Right renal pelvis (tissue), 4 donors: Measurements from ENCODE around the gene DSPP. TPM values are rescaled to one million over a fixed set of nuclear protein-coding genes. Genes with fewer than 3 reads are reported as not detected.

Experiments used
- DNase-seq, 4 donors: peaks; one replicate each; pipeline ENCODE4 v3.0.0-alpha.2; 2013; ENCODE audit warnings: low read depth in 4 of 4, low spot score in 3 of 4, missing footprints in 1 of 4
- polyA plus RNA-seq, 4 donors: library from polyadenylated mRNA; unstranded; fragments of 120-200 nt; gene quantifications; one replicate each; pipeline ENCODE4 v1.2.1, GENCODE V29; 2013; ENCODE audit not compliant: insufficient read length in 4 of 4

The DSPP gene
- polyA plus RNA-seq, 4 donors = not detected

- DNase-seq = no peak
Observed at GRCh38 chr4:87624698-87625097, 16.4 kb downstream of the DSPP start.

- no peak for DNase-seq
Observed at GRCh38 chr4:87631668-87632067, 23.3 kb downstream of the DSPP start.

- DNase-seq = no peak
Observed at GRCh38 chr4:87632469-87632868, 24.1 kb downstream of the DSPP start.

DNA sequence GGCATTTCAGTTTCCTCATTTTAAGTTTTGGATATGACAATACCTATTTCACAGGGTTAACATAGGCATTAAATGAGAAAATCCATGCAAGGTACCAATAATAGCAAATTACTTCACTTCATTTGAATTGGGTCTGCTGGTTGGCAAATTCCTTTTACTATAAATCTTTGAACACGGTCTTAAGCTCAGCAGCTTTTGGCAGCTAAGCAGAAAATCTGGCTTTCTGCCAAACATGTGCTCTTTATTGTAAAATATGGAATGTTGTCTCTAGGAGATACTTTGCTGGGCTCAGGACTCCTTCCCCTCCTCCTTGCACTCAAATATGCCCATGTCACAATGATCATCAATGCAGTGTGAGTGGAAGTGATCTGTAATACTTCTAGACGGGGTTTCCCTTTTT is 24.9 kb downstream of the DSPP start:
- peak; percentile 2 to 15 (median 8) for DNase-seq

DNA sequence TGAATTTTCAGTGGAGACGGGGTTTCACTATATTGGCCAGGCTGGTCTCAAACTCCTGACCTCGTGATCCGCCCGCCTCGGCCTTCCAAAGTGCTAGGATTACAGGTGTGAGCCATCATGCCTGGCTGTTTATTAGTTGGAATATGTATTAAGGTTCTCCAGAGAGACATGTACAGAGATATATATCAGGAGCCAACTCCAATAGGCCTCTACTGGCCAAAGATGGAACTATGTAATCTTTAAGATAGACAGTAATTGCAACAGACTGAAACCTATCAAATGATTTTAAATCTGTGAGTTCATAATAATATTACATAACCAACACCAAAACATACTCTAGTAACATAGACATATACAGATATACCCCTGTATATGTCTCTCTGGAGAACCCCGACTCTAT is 36.0 kb downstream of the DSPP start:
- DNase-seq = no peak

GRCh38 chr4:87649980-87650379 is 41.7 kb downstream of the DSPP start, which contains the start of gene DMP1:
Gene DMP1, plus strand, starts transcription at chr4:87650280. Its CDS starts 6,213 bp downstream, at chr4:87656493.
- no peak for DNase-seq

DNA sequence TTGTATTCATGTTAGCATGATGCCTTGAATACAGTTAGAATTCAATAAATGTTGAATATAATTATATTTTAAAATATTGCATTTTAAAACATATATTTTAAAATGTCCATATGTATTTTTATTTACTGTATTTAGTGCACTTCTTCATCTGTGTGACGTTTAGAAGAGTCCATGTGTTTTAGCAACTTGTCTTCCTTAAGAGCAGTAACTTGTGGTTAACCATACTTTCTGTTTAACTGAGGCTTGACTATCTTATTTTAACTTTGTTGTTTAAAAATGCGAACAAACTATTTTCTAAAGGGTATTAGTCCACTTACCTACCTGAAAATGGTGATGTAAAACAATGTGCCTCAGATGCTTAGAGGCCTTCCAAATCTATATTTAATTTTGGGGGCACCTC is 42.6 kb downstream of the DSPP start:
- no peak for DNase-seq

DNA sequence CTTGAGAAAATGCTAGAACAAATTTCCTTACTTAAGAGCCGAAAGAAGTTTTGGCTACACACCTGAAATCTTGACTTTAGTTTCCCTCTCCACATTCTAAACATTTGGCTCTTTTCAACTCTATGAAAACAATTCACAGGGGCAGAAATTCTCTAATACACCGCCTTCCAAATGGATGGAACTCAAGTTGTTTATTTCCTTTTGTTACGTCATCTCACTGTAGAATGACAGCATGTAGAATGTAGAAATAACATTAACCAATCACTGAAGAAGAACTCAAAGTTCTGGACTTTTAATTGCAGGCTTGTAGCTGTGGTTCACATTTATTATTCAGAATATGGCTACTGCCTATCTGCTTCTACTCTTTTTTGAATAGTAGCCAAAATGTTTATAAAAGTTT is 43.6 kb downstream of the DSPP start:
- DNase-seq = no peak

DNA sequence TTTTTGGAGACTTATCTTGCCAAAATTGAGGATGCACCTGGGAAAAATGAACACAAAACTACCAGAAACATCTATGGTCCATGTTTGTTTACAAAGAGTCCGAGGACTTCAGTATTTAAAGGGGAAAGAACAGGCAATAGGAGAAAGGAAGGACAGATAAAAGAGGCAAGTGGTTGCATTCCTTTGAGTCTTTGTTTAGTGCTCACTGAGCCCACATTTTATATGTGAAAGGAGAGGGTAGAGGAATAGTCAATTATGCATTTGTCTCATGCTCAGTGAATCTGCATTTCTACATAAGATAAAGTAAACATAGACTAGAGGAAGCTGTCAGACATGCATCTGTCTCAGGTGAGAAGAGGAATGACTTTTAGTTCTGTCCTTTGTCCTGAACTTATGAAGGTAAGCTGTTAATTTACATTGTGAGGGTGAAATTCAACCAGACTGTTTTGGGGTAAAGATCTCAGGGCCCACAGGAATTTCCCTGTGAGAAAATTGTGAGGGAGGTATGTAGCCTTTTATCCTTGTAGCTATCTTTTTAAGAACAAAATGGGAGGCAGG is 46.2 kb downstream of the DSPP start:
- DNase-seq = no peak

DNA sequence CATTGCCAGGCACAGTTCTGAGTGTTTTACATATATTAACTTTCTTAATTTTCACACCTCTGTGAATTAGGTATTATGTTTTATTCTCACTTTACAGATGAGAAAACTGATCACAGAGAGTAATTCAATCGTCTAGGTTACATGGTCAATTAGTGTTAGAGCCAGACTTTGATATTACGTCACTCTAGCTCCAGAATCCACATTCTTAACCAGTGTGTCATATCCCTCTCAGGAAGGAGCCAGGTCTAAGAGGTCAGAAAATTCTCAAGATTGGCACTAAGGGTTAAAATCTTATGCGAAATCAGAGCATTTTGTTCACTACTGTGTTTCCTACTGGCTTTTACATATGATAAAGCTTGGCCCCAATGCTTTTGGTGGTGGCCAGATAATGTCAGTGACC is 49.2 kb downstream of the DSPP start:
- no peak for DNase-seq

GRCh38 chr4:87659247-87659931 is 51.1 kb downstream of the DSPP start:
- DNase-seq = no peak

GRCh38 chr4:87662871-87663270 is 54.5 kb downstream of the DSPP start:
- DNase-seq = no peak

Other genes starting within 250 kb of the DSPP start
- gene HSD17B11, start 217.3 kb upstream of the DSPP start, polyA plus RNA-seq = 10 to 100 TPM; 57.1 to 74.5 (median 62.5) TPM
- gene NUDT9, start 186.0 kb upstream of the DSPP start, polyA plus RNA-seq = 10 to 100 TPM; 69.1 to 76.6 (median 72.4) TPM
- gene SPARCL1, start 79.2 kb upstream of the DSPP start, polyA plus RNA-seq = 10 to 100 TPM; 11.1 to 25.6 (median 14.8) TPM
- gene DMP1, start 41.8 kb downstream of the DSPP start, polyA plus RNA-seq = under 1 TPM in 1 of 4 donors, not detected in 3; 0.01 TPM
- not detected for gene IBSP, start 191.0 kb downstream of the DSPP start, polyA plus RNA-seq
- not detected for gene MEPE, start 224.4 kb downstream of the DSPP start, polyA plus RNA-seq